Measurements from ENCODE around the gene RFC1. TPM values are rescaled to one million over a fixed set of nuclear protein-coding genes. Genes with fewer than 3 reads are reported as not detected.

RFC1 gene
- polyA plus RNA-seq, 1 donor from 2014 or later = 20.7 TPM

GRCh38 chr4:39255266-39255665, 110.9 kb downstream of the RFC1 start:
- Histone ChIP-seq H3F3A (ENCODE audit: insufficient read depth, low read length, poor library complexity, severe bottlenecking) (no peaks in the 10 kb centered on the region), H3K79me2 (replicated peaks; ENCODE audit: insufficient read depth, low read length) (no peaks in the 10 kb centered on the region), H3K9me3 (ENCODE audit: low read length) (no peaks in the 10 kb centered on the region), H4K20me1 (ENCODE audit: insufficient read depth) (no peaks in the 10 kb centered on the region), H3K36me3 (ENCODE audit: insufficient read depth, low read length) (peaks cover 5% of the 10 kb centered on the region), H3K4me2 (ENCODE audit: low read length) (no peak overlapping the region), H3K27ac (ENCODE audit: low read length) (no peak overlapping the region), H3K9ac (ENCODE audit: low read length) (no peak overlapping the region), H3K27me3 (ENCODE audit: insufficient read depth, low read depth, low read length) (no peaks in the 10 kb centered on the region), H3K4me3 (ENCODE audit: low read length) (no peak overlapping the region), H3K9me2 (ENCODE audit: insufficient read depth, low read length) (no peaks in the 10 kb centered on the region), H2AFZ (ENCODE audit: low read depth, low read length) (no peak overlapping the region)
- TF ChIP-seq TAF1 (IDR thresholded peaks at IDR 0.05; ENCODE audit: low read depth) (no peak), EP300 (conservative IDR thresholded peaks at IDR 0.05; ENCODE audit: poor library complexity, severe bottlenecking) (no peak), CTCF (IDR thresholded peaks at IDR 0.05; ENCODE audit: poor library complexity, severe bottlenecking) (no peak), REST (IDR thresholded peaks at IDR 0.05; ENCODE audit: borderline replicate concordance) (no peak), RAD21 (conservative IDR thresholded peaks at IDR 0.05) (no peak), EZH2 (IDR thresholded peaks at IDR 0.05; ENCODE audit: borderline replicate concordance, insufficient read depth, low read length, poor library complexity, severe bottlenecking) (no peak), POLR2AphosphoS5 (IDR thresholded peaks at IDR 0.05) (no peak), MXI1 (conservative IDR thresholded peaks at IDR 0.05; ENCODE audit: poor library complexity, severe bottlenecking) (no peak), SMC3 (conservative IDR thresholded peaks at IDR 0.05; ENCODE audit: poor library complexity) (no peak)

DNA sequence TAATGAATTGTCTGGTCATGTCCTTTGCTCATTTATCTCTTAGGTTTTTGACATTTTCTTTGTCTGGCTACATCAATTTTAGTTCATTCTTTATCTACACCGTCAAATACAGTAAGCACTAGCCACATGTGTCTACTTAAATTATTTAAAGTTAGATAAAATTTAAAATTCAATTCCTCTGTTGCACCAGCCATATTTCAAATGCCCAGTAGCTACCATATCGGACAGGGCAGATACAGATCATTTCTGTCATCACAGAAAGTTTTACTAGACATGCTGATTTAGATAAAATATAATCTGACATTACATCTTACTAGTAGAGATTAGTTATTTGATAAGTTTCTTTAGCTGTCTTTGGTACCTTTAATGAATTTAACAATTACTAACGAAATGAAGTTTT, 122.7 kb downstream of the RFC1 start:
- no peak for TF ChIP-seq MXI1 (conservative IDR thresholded peaks at IDR 0.05; ENCODE audit: poor library complexity, severe bottlenecking)
- TF ChIP-seq POLR2AphosphoS5 (IDR thresholded peaks at IDR 0.05) = no peak
- TF ChIP-seq TAF1 (IDR thresholded peaks at IDR 0.05; ENCODE audit: low read depth) = no peak
- H3K36me3 ChIP-seq (ENCODE audit: insufficient read depth, low read length) = no peaks in the 10 kb centered on the region
- no peak overlapping the region for H3K27ac ChIP-seq (ENCODE audit: low read length)
- no peaks in the 10 kb centered on the region for H3K9me2 ChIP-seq (ENCODE audit: insufficient read depth, low read length)
- H3K9ac ChIP-seq (ENCODE audit: low read length) = no peak overlapping the region
- no peaks in the 10 kb centered on the region for H3F3A ChIP-seq (ENCODE audit: insufficient read depth, low read length, poor library complexity, severe bottlenecking)
- H3K27me3 ChIP-seq (ENCODE audit: insufficient read depth, low read depth, low read length) = no peaks in the 10 kb centered on the region
- no peak overlapping the region for H2AFZ ChIP-seq (ENCODE audit: low read depth, low read length)
- no peak overlapping the region for H3K4me3 ChIP-seq (ENCODE audit: low read length)
- H3K79me2 ChIP-seq (replicated peaks; ENCODE audit: insufficient read depth, low read length) = no peaks in the 10 kb centered on the region
- no peak overlapping the region for H3K4me2 ChIP-seq (ENCODE audit: low read length)
- no peaks in the 10 kb centered on the region for H3K9me3 ChIP-seq (ENCODE audit: low read length)
- H4K20me1 ChIP-seq (ENCODE audit: insufficient read depth) = no peaks in the 10 kb centered on the region

Small RNA genes lying within 50 kb of the gene (small RNA-seq; reads per million reads assigned to genes)
- gene MIR5591 (0 reads per million in 3 experiments), gene RNU6-32P (0 reads per million in 3 experiments), gene RNU6-887P (0 reads per million in 3 experiments)

Other genes starting within 250 kb of the RFC1 start
- gene WDR19, start 183.8 kb downstream of the RFC1 start, polyA plus RNA-seq = 68.6 and 69.9 TPM in 2 replicates
- gene KLB, start 40.6 kb upstream of the RFC1 start, polyA plus RNA-seq = not detected in 2 replicates
- gene RPL9, start 92.6 kb upstream of the RFC1 start, polyA plus RNA-seq = 5,091 and 5,676 TPM in 2 replicates
- 20.8 and 24.6 TPM in 2 replicates for gene LIAS, start 92.7 kb upstream of the RFC1 start, polyA plus RNA-seq
- gene UGDH, start 161.1 kb upstream of the RFC1 start, polyA plus RNA-seq = 13.4 and 21.1 TPM in 2 replicates

Measured in neural cell (in vitro differentiated cells).